ENCODE data around the gene NPY4R2. TPM values are rescaled to one million over a fixed set of nuclear protein-coding genes. Genes with fewer than 3 reads are reported as not detected.

Gene NPY4R2
- total RNA-seq, 1 donor from 2014 or later, result not detected

Other genes with a start within 250 kb of the NPY4R2 start
- 0.17 and 0.39 TPM in 2 replicates for gene SYT15B, start 155.1 kb upstream of the NPY4R2 start, total RNA-seq
- gene FAM25C, start 81.1 kb downstream of the NPY4R2 start, total RNA-seq, result not detected in 2 replicates

All from T-helper 1 cell treated with Interleukin-12 subunit alpha and Interleukin-12 subunit beta and Interleukin-4 antibody, amounts not matched to agents 30 ng/mL and 1 ng/mL, for 36 hours (primary cell).